Measurements from ENCODE around the gene EXD2. TPM values are rescaled to one million over a fixed set of nuclear protein-coding genes. Genes with fewer than 3 reads are reported as not detected.

Gene EXD2
- polyA plus RNA-seq (2013, experiment 1 of 4), result 25.6 TPM
- polyA plus RNA-seq (2013, experiment 2 of 4), result 23.5 TPM
- 21.1 TPM for polyA plus RNA-seq (2013, experiment 3 of 4)
- 22.8 TPM for polyA plus RNA-seq (2013, experiment 4 of 4)

DNA sequence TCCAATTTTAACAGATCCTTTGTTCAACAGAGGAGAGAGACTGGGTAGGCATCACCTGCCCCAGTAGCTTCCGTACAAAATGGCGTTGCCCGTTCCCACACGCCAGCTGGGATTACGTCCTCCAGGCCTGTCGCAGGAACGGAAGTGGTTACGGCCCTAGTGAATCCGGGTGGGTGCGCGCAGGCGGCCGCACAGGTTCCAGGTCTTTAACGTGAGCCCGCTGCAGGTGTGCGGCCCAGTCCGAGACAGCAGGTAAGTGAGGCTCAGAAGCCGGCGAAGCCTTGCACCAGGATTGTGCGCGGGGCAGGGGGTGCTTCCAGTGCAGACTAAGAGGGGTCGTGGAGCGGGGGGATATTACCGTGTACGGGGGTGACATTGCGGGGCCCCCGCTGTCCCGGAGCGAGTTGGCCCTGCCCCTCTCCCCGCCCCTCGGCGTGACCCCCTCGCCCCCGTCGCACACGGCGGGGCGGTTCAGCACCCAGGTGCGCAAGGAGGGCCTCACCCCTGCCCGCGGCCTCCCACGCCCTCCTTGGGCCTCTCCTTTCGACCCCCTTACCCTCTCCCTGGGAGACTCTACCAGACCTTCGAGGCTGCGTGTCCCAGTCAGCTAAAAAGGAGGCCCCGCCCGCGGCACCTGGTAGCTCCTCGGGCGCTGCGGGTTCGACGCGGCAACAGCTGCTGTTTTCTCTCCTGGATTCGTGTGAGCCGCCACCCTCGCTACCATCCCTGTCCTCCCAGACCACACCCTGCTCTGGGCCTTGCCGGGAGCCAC is at the start of gene EXD2:
Gene EXD2 (plus strand): TSS at position 159 of the 772 bp plus-strand sequence. CDS start 17,973 bp downstream, outside the sequence.
- H3K4me3 ChIP-seq (ENCODE audit: insufficient read depth, low read depth, low read length), result peak within 1 kb of the TSS; percentile 77
- H3K27ac ChIP-seq (ENCODE audit: insufficient read depth, low read depth, low read length, poor library complexity, severe bottlenecking), result peak within 1 kb of the TSS; percentile 56
- 0% methylated on average over 58 of the region's 58 CpGs for WGBS, 2 experiments
- H3K4me1 ChIP-seq (ENCODE audit: control insufficient read depth, insufficient read depth, low read length), result peaks cover 5% of the 10 kb centered on the region
- H3K36me3 ChIP-seq (ENCODE audit: control insufficient read depth, insufficient read depth, low read length), result no peaks in the 10 kb centered on the region
- no peaks in the 10 kb centered on the region for H3K9me3 ChIP-seq (ENCODE audit: control insufficient read depth, low read length)
- no peaks in the 10 kb centered on the region for H3K27me3 ChIP-seq (ENCODE audit: control insufficient read depth, insufficient read depth, low read length, poor library complexity, severe bottlenecking)

DNA sequence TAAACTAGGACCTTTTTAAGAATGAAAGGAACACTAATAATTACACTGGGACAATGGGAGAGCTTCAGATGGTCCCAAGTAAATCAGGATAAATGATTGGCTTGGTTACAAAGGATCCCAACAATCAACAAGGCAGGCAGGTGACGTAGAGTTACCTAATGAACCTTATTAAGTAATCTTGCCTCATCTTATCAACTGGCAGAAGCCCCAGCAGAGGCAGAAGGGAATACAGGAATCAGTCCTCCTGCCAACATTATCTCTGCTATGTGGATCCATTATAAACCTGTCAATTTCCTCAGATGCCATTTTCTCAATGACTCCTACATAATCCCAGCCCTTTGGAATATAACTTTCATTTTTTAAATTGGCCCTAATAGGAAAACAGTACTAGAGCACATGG is 49.7 kb upstream of the EXD2 start:
- Histone ChIP-seq H3K4me1 (ENCODE audit: control insufficient read depth, insufficient read depth, low read length) (peaks cover 16% of the 10 kb centered on the region), H3K27me3 (ENCODE audit: control insufficient read depth, insufficient read depth, low read length, poor library complexity, severe bottlenecking) (no peaks in the 10 kb centered on the region), H3K27ac (ENCODE audit: insufficient read depth, low read depth, low read length, poor library complexity, severe bottlenecking) (no peak overlapping the region), H3K36me3 (ENCODE audit: control insufficient read depth, insufficient read depth, low read length) (no peaks in the 10 kb centered on the region), H3K4me3 (ENCODE audit: insufficient read depth, low read depth, low read length) (no peak overlapping the region), H3K9me3 (ENCODE audit: control insufficient read depth, low read length) (no peaks in the 10 kb centered on the region)
- 91 to 93% methylated on average over 1 of the region's 1 CpG for WGBS, 2 experiments

DNA sequence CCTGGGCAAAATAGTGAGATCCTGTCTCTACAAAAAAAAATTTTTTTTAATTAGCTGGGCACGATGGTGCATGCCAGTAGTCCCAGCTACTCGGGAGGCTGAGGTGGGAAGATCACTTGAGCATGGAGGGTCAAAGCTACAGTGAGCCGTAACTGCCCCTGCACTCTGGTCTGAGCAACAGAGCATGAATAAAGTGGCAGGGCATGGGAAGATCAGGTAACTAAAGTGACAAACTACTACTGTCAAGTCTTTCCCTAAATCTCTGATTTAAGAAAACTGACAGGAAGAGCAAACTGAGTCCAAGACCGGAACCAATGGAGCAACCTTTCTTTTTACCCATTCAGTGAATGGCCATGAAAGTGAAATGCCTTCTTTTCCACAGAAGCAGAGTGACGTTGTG is 49.2 kb upstream of the EXD2 start:
- Histone ChIP-seq H3K4me1 (ENCODE audit: control insufficient read depth, insufficient read depth, low read length) (peaks cover 16% of the 10 kb centered on the region), H3K9me3 (ENCODE audit: control insufficient read depth, low read length) (no peaks in the 10 kb centered on the region), H3K27ac (ENCODE audit: insufficient read depth, low read depth, low read length, poor library complexity, severe bottlenecking) (no peak overlapping the region), H3K4me3 (ENCODE audit: insufficient read depth, low read depth, low read length) (no peak overlapping the region), H3K36me3 (ENCODE audit: control insufficient read depth, insufficient read depth, low read length) (no peaks in the 10 kb centered on the region), H3K27me3 (ENCODE audit: control insufficient read depth, insufficient read depth, low read length, poor library complexity, severe bottlenecking) (no peaks in the 10 kb centered on the region)
- WGBS, 2 experiments, result 96% methylated on average over 5 of the region's 5 CpGs

GRCh38 chr14:69149461-69150244 is 41.6 kb upstream of the EXD2 start:
- peaks cover 5% of the 10 kb centered on the region for H3K4me1 ChIP-seq (ENCODE audit: control insufficient read depth, insufficient read depth, low read length)
- no peaks in the 10 kb centered on the region for H3K9me3 ChIP-seq (ENCODE audit: control insufficient read depth, low read length)
- H3K4me3 ChIP-seq (ENCODE audit: insufficient read depth, low read depth, low read length), result no peak overlapping the region
- H3K27me3 ChIP-seq (ENCODE audit: control insufficient read depth, insufficient read depth, low read length, poor library complexity, severe bottlenecking), result peaks cover 11% of the 10 kb centered on the region
- no peak overlapping the region for H3K27ac ChIP-seq (ENCODE audit: insufficient read depth, low read depth, low read length, poor library complexity, severe bottlenecking)
- 63 to 84% methylated on average over 2 of the region's 2 CpGs for WGBS, 2 experiments
- H3K36me3 ChIP-seq (ENCODE audit: control insufficient read depth, insufficient read depth, low read length), result no peaks in the 10 kb centered on the region

DNA sequence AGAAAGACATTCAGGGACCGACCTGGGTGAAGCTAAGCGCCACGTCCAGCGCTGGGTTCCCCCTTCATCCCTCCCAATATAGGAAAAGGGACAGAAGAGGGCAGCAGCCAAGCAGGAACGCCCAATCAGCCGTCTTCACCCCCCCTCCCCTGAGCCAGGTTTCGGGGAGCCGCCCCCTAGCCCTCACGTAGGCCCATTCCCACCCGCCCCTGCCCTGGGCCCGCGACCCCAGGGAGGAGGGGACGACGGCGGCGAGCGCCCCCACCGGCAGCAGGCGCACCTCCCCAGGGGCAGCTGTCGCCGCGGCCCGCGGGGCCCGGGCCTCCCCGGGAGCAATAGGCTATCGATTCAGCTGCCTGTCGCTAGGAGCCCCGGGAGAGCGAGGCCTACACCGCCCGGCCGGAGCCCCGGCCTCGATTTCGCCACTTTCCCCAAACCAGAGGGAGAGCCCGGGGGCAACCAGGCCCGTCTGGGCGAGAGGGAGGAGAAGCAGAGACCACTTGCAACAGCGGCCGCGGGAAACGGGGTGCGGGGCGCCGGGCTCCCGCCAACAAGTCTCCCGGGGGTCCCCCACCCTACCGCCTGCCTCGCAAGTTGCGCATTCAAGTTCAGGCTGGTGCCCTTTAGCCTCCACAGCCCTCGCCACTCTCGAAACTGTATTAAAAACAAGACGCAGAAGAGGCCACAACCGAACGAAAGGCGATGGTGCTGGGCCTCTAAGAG is 39.7 kb upstream of the EXD2 start:
- Histone ChIP-seq H3K9me3 (ENCODE audit: control insufficient read depth, low read length) (no peaks in the 10 kb centered on the region), H3K4me3 (ENCODE audit: insufficient read depth, low read depth, low read length) (peak overlapping the region; percentile 86), H3K27me3 (ENCODE audit: control insufficient read depth, insufficient read depth, low read length, poor library complexity, severe bottlenecking) (peaks cover 16% of the 10 kb centered on the region), H3K36me3 (ENCODE audit: control insufficient read depth, insufficient read depth, low read length) (no peaks in the 10 kb centered on the region), H3K27ac (ENCODE audit: insufficient read depth, low read depth, low read length, poor library complexity, severe bottlenecking) (peak overlapping the region; percentile 74), H3K4me1 (ENCODE audit: control insufficient read depth, insufficient read depth, low read length) (peaks cover 5% of the 10 kb centered on the region)
- WGBS, 2 experiments, result 0% methylated on average over 57 of the region's 57 CpGs

GRCh38 chr14:69152181-69152901 is 39.0 kb upstream of the EXD2 start:
- Histone ChIP-seq H3K27me3 (ENCODE audit: control insufficient read depth, insufficient read depth, low read length, poor library complexity, severe bottlenecking) (peaks cover 16% of the 10 kb centered on the region), H3K27ac (ENCODE audit: insufficient read depth, low read depth, low read length, poor library complexity, severe bottlenecking) (peak overlapping the region; percentile 74), H3K36me3 (ENCODE audit: control insufficient read depth, insufficient read depth, low read length) (no peaks in the 10 kb centered on the region), H3K4me1 (ENCODE audit: control insufficient read depth, insufficient read depth, low read length) (peaks cover 5% of the 10 kb centered on the region), H3K4me3 (ENCODE audit: insufficient read depth, low read depth, low read length) (peak overlapping the region; percentile 86), H3K9me3 (ENCODE audit: control insufficient read depth, low read length) (no peaks in the 10 kb centered on the region)
- WGBS, 2 experiments, result 0% methylated on average over 37 of the region's 38 CpGs

DNA sequence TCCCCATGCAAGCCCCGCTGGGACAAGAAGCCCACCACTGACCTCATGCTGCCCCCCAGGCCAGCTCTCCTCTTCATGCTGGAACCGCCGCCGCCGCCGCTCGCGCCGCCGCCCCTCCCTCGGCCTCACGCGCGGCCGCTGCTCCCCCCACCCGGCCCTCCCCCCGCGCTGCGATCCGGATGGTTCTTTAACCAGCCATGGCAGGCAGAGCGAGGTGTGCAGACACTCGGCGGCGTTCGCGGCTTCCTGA is 38.5 kb upstream of the EXD2 start, which contains the start of gene DCAF5:
Gene DCAF5 (minus strand): TSS at position 218 of the 250 bp plus-strand sequence. CDS start 141 bp downstream, at position 77.
- Histone ChIP-seq H3K4me3 (ENCODE audit: insufficient read depth, low read depth, low read length) (peak within 1 kb of the TSS; percentile 86), H3K27ac (ENCODE audit: insufficient read depth, low read depth, low read length, poor library complexity, severe bottlenecking) (peak within 1 kb of the TSS; percentile 74), H3K4me1 (ENCODE audit: control insufficient read depth, insufficient read depth, low read length) (peaks cover 5% of the 10 kb centered on the region), H3K36me3 (ENCODE audit: control insufficient read depth, insufficient read depth, low read length) (no peaks in the 10 kb centered on the region), H3K9me3 (ENCODE audit: control insufficient read depth, low read length) (no peaks in the 10 kb centered on the region), H3K27me3 (ENCODE audit: control insufficient read depth, insufficient read depth, low read length, poor library complexity, severe bottlenecking) (peaks cover 16% of the 10 kb centered on the region)
- 0% methylated on average over 26 of the region's 26 CpGs for WGBS, 2 experiments

DNA sequence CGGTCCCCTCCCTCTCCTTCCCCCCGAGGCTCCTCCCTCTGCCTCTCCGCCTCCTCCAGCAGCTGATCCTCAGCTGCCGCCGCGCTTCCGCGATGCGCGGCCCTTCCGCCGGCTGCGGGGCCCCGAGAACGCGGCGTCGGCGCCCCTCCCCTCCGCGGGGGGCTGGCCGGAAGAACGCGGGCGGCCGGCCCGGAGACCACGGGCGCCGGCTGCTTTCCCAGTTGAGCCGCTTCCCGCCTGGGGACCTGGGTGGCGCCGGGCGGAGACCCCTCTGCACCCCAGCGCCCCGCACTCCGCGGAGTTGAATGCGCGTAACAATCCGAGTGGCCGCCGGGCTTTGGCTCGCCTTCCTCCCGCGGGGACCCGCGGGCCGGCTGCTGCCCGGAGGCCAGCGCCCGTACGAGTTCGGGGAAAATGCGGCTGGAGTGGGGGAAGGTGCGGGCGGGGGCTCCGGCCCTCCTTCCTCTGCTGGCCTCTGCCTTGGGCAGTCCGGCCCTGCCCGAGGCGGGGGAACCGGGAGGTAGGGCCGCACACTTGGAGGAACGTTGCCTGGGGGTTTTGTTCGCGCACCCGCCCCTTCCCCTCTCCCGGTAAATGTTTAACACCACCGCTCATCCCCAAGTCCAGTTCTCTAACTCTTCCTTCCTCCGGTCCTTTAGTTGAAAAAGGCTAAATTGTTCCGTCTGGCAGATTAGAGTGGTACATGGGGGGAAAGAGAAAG is 38.0 kb upstream of the EXD2 start:
- H3K27ac ChIP-seq (ENCODE audit: insufficient read depth, low read depth, low read length, poor library complexity, severe bottlenecking), result peak overlapping the region; percentile 45
- peak overlapping the region; percentile 86 for H3K4me3 ChIP-seq (ENCODE audit: insufficient read depth, low read depth, low read length)
- WGBS, 2 experiments, result 0% methylated on average over 71 to 72 of the region's 72 CpGs
- no peaks in the 10 kb centered on the region for H3K9me3 ChIP-seq (ENCODE audit: control insufficient read depth, low read length)
- H3K4me1 ChIP-seq (ENCODE audit: control insufficient read depth, insufficient read depth, low read length), result peaks cover 5% of the 10 kb centered on the region
- peaks cover 16% of the 10 kb centered on the region for H3K27me3 ChIP-seq (ENCODE audit: control insufficient read depth, insufficient read depth, low read length, poor library complexity, severe bottlenecking)
- no peaks in the 10 kb centered on the region for H3K36me3 ChIP-seq (ENCODE audit: control insufficient read depth, insufficient read depth, low read length)

DNA sequence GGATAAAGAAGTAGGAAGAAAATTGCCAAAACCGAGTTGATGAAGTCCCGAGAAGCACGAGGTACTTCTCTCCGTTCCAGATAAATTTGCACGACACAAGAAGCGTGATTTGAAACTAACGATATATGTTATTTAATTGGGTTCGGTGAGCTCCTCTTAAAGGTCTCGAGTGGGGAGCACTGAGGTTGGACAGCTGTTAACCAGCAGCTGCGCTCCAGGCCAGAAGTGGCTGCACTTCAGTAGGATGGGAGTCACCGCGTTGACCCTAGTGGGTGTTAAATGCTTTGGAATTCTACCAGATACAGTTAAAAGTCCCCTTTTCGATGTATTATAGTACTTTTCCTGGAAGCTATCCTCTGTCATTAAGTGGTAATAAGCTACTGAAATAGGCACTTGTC is 37.4 kb upstream of the EXD2 start:
- WGBS, 2 experiments, result 12 to 14% methylated on average over 13 of the region's 13 CpGs
- H3K4me1 ChIP-seq (ENCODE audit: control insufficient read depth, insufficient read depth, low read length), result peaks cover 5% of the 10 kb centered on the region
- no peak overlapping the region for H3K27ac ChIP-seq (ENCODE audit: insufficient read depth, low read depth, low read length, poor library complexity, severe bottlenecking)
- H3K27me3 ChIP-seq (ENCODE audit: control insufficient read depth, insufficient read depth, low read length, poor library complexity, severe bottlenecking), result peaks cover 16% of the 10 kb centered on the region
- H3K9me3 ChIP-seq (ENCODE audit: control insufficient read depth, low read length), result no peaks in the 10 kb centered on the region
- H3K4me3 ChIP-seq (ENCODE audit: insufficient read depth, low read depth, low read length), result peak overlapping the region; percentile 86
- no peaks in the 10 kb centered on the region for H3K36me3 ChIP-seq (ENCODE audit: control insufficient read depth, insufficient read depth, low read length)
